Measurements from ENCODE around the gene IRX1. TPM values are rescaled to one million over a fixed set of nuclear protein-coding genes. Genes with fewer than 3 reads are reported as not detected.

IRX1 gene
- total RNA-seq, 2 experiments from 2014 or later: not detected

- H3K4me1 Mint-ChIP-seq (ENCODE audit: low read depth): no peaks in the 10 kb centered on the region
- CTCF ChIA-PET: no interaction called here
- no peak for TF ChIP-seq CTCF (IDR thresholded peaks at IDR 0.05)
- H3K27ac Mint-ChIP-seq: no peak overlapping the region
- POLR2A ChIA-PET: no interaction called here
- H3K36me3 ChIP-seq (ENCODE audit: insufficient read depth, low read length): no peaks in the 10 kb centered on the region
- H3K27me3 ChIP-seq (ENCODE audit: control insufficient read depth in 1 of 2, insufficient read depth in 2 of 2, low read length in 2 of 2): no peaks in the 10 kb centered on the region
- H3K9me3 Mint-ChIP-seq: no peaks in the 10 kb centered on the region
- no peak for ATAC-seq (ENCODE audit: poor library complexity)
- H3K4me1 ChIP-seq (ENCODE audit: insufficient read depth, low read length): no peaks in the 10 kb centered on the region
- H3K27me3 Mint-ChIP-seq: no peaks in the 10 kb centered on the region
- peaks cover 0 to 26% of the 10 kb centered on the region in 2 experiments for H3K9me3 ChIP-seq (ENCODE audit: control insufficient read depth in 1 of 2, insufficient read depth in 1 of 2, low read length in 2 of 2)
- no peak overlapping the region for H3K4me3 ChIP-seq (ENCODE audit: low read length)
- no peak overlapping the region for H3K27ac ChIP-seq (ENCODE audit: low read depth in 1 of 2, low read length in 2 of 2)
- intact Hi-C loops (cut with DNase I, micrococcal nuclease): no loop called here
- no peak overlapping the region for H3K4me3 Mint-ChIP-seq
- no peaks in the 10 kb centered on the region for H3K36me3 Mint-ChIP-seq (ENCODE audit: low read depth)
- no peak for DNase-seq
These were observed 55.2 kb downstream of the IRX1 start for GRCh38 chr5:3650868-3651267.

All from CD4-positive, alpha-beta T cell (primary cell).